ENCODE measurements around the gene UNC13D.

Gene UNC13D

GRCh38 chr17:75849724-75850123 lies 5.5 kb upstream of the UNC13D start:
- DNase-seq, result no peak

- DNase-seq, result no peak
Observed at GRCh38 chr17:75849279-75849646, 5.1 kb upstream of the UNC13D start.

- DNase-seq, result no peak
Observed at GRCh38 chr17:75848523-75849278, 4.5 kb upstream of the UNC13D start.

- no peak for DNase-seq
Observed at GRCh38 chr17:75847614-75848522, 3.7 kb upstream of the UNC13D start.

- no peak for DNase-seq
Observed at GRCh38 chr17:75846692-75847613, 2.7 kb upstream of the UNC13D start.

GRCh38 chr17:75845933-75846691 lies 1.9 kb upstream of the UNC13D start:
- DNase-seq, result no peak

- DNase-seq, result no peak
Observed at GRCh38 chr17:75845058-75845711, 981 bp upstream of the UNC13D start.

- DNase-seq, result no peak
Observed at GRCh38 chr17:75844530-75845057, 390 bp upstream of the UNC13D start.

GRCh38 chr17:75842963-75843576 lies 1.1 kb downstream of the UNC13D start:
- DNase-seq, result no peak

- DNase-seq, result no peak
Observed at GRCh38 chr17:75842411-75842810, 1.8 kb downstream of the UNC13D start.

GRCh38 chr17:75840799-75841164 lies 3.4 kb downstream of the UNC13D start:
- DNase-seq, result no peak

- DNase-seq, result no peak
Observed at GRCh38 chr17:75839942-75840798, 4.0 kb downstream of the UNC13D start.

- no peak for DNase-seq
Observed at GRCh38 chr17:75838410-75838809, 5.8 kb downstream of the UNC13D start.

GRCh38 chr17:75837899-75838298 lies 6.3 kb downstream of the UNC13D start:
- no peak for DNase-seq

GRCh38 chr17:75836605-75837004 lies 7.6 kb downstream of the UNC13D start:
- no peak for DNase-seq

GRCh38 chr17:75835654-75835987 lies 8.6 kb downstream of the UNC13D start:
- no peak for DNase-seq

- DNase-seq, result no peak
Observed at GRCh38 chr17:75834928-75835653, 9.1 kb downstream of the UNC13D start.

GRCh38 chr17:75834279-75834920 lies 9.8 kb downstream of the UNC13D start:
- no peak for DNase-seq

All from T1000 (cell line).